ENCODE measurements around the gene DUSP12. TPM values are rescaled to one million over a fixed set of nuclear protein-coding genes. Genes with fewer than 3 reads are reported as not detected.

The DUSP12 gene, protein sequence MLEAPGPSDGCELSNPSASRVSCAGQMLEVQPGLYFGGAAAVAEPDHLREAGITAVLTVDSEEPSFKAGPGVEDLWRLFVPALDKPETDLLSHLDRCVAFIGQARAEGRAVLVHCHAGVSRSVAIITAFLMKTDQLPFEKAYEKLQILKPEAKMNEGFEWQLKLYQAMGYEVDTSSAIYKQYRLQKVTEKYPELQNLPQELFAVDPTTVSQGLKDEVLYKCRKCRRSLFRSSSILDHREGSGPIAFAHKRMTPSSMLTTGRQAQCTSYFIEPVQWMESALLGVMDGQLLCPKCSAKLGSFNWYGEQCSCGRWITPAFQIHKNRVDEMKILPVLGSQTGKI
- 26.0 TPM for polyA plus RNA-seq (2013)

DNA sequence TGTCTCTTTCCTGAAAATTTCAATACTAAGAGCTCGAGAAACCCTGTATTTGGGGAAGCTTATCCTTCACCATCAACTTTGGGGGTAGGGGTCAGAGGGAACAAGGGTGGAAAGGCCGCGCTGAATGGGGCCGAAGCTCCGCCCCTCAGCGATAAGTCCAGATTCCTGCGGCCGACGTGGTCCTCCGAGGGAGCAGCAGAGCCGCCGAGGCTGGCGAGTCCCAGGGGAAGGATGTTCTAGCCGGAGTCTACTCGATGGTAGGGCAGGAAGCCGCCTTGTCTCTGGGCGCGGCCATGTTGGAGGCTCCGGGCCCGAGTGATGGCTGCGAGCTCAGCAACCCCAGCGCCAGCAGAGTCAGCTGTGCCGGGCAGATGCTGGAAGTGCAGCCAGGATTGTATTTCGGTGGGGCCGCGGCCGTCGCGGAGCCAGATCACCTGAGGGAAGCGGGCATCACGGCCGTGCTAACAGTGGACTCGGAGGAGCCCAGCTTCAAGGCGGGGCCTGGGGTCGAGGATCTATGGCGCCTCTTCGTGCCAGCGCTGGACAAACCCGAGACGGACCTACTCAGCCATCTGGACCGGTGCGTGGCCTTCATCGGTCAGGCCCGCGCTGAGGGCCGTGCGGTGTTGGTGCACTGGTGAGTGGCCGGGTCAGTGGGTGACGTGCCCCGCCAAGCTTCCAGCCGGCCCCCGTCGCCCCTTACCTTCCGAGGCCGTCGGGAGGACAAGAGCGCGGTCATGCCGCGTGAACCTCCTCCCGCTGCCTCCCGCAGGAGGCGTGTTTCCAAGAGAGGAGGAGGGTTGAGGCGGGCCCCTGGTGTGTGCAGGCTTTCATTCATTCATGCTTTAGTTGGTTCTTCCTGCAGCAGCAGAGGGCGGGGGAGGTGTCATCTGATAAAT lies at the start of gene DUSP12:
DUSP12 (plus strand) TSS at position 278 of the 899 bp plus-strand sequence; CDS start at position 294, 16 bp downstream.
- CTCF ChIA-PET: interaction anchor here (1.0 to 3.8 kb wide), 8 partner anchors 9 to 287 kb away, joined by 3 to 37 read pairs (median 4); no protein-coding TSS in a partner anchor
- H3K36me3 ChIP-seq (ENCODE audit: control insufficient read depth in 4 of 4, insufficient read depth in 4 of 4, low read length in 3 of 4): peaks cover 9 to 31% (median 18%) of the 10 kb centered on the region in 4 experiments
- 0% methylated on average over 64 of the region's 65 CpGs for WGBS (ENCODE audit: insufficient coverage)
- peak within 1 kb of the TSS; percentile 40 to 85 for H3K27ac ChIP-seq (ENCODE audit: insufficient read depth in 1 of 2, low read depth in 1 of 2, low read length in 2 of 2, poor library complexity in 1 of 2, severe bottlenecking in 2 of 2)
- POLR2A ChIA-PET: interaction anchor here (0.7 to 1.3 kb wide), 2 partner anchors 12 to 17 kb away, joined by 3 to 4 read pairs; partner anchors contain the start of gene ATF6
- H3K4me3 ChIP-seq (ENCODE audit: control insufficient read depth in 1 of 7, extremely low read depth in 1 of 7, insufficient read depth in 4 of 7, low read depth in 2 of 7, low read length in 6 of 7): peak within 1 kb of the TSS; percentile 84 to 100 (median 98)
- no peaks in the 10 kb centered on the region for H3K27me3 ChIP-seq (replicated peaks in 2 of 5; ENCODE audit: control insufficient read depth in 4 of 5, insufficient read depth in 5 of 5, low read length in 4 of 5)
- peak; percentile 93 to 95 (median 95) for DNase-seq
- H3K4me1 ChIP-seq (ENCODE audit: control extremely low read depth in 1 of 4, control insufficient read depth in 4 of 4, insufficient read depth in 4 of 4, low read length in 3 of 4): peaks cover 3 to 17% (median 12%) of the 10 kb centered on the region in 4 experiments
- peaks cover 0 to 4% (median 0%) of the 10 kb centered on the region in 5 experiments for H3K9me3 ChIP-seq (ENCODE audit: control extremely low read depth in 1 of 5, control insufficient read depth in 4 of 5, insufficient read depth in 2 of 5, low read depth in 1 of 5, low read length in 4 of 5)

DNA sequence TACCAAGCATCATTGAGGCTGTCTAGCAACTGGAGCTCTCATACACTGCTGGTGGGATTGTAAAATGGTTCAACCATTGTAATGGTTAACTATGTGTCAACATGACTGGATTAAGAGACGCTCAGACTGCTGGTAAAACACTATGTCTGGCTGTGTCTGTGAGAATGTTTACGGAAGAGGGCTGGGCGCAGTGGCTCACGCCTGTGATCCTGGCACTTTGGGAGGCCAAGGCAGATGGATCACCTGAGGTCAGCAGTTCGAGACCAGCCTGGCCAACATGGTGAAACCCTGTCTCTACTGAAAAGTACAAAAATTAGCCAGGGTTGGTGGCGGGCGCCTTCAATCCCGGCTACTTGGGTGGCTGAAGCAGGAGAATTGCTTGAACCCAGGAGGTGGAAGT lies 47.3 kb upstream of the DUSP12 start:
- WGBS (ENCODE audit: insufficient coverage): 97% methylated on average over 5 of the region's 8 CpGs
- Histone ChIP-seq H3K27ac (ENCODE audit: insufficient read depth in 1 of 2, low read depth in 1 of 2, low read length in 2 of 2, poor library complexity in 1 of 2, severe bottlenecking in 2 of 2) (no peak overlapping the region), H3K9me3 (ENCODE audit: control extremely low read depth in 1 of 5, control insufficient read depth in 4 of 5, insufficient read depth in 2 of 5, low read depth in 1 of 5, low read length in 4 of 5) (no peaks in the 10 kb centered on the region), H3K36me3 (ENCODE audit: control insufficient read depth in 4 of 4, insufficient read depth in 4 of 4, low read length in 3 of 4) (no peaks in the 10 kb centered on the region), H3K27me3 (replicated peaks in 2 of 5; ENCODE audit: control insufficient read depth in 4 of 5, insufficient read depth in 5 of 5, low read length in 4 of 5) (no peaks in the 10 kb centered on the region), H3K4me1 (ENCODE audit: control extremely low read depth in 1 of 4, control insufficient read depth in 4 of 4, insufficient read depth in 4 of 4, low read length in 3 of 4) (peaks cover 0 to 3% (median 0%) of the 10 kb centered on the region in 4 experiments), H3K4me3 (ENCODE audit: control insufficient read depth in 1 of 7, extremely low read depth in 1 of 7, insufficient read depth in 4 of 7, low read depth in 2 of 7, low read length in 6 of 7) (no peak overlapping the region)
- CTCF ChIA-PET: no interaction called here
- DNase-seq: no peak
- POLR2A ChIA-PET: no interaction called here

DNA sequence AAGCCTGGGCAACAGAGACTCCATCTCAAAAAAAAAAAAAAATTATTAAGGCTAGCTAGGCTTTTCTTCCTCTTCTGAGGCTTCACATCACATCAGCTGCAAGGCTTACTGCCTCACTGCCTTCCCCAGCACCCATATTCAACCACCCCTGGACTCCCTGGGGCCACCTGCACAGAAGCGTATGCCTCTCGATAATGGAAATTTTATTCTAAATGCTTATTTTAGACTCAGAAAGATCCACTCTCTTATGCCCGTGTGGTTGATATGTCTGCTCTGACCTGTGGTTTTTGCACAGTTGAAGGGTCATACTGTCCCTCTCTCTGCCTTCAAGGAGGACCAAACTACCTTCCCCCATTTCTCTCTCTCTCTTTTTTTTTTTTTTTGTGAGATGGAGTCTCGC lies 44.0 kb upstream of the DUSP12 start:
- ChIA-PET POLR2A (no interaction called here), CTCF (interaction anchor here (0.6 kb wide), 1 partner anchor 13 kb away, joined by 3 read pairs; no protein-coding TSS in a partner anchor)
- Histone ChIP-seq H3K4me3 (ENCODE audit: control insufficient read depth in 1 of 7, extremely low read depth in 1 of 7, insufficient read depth in 4 of 7, low read depth in 2 of 7, low read length in 6 of 7) (no peak overlapping the region), H3K27me3 (replicated peaks in 2 of 5; ENCODE audit: control insufficient read depth in 4 of 5, insufficient read depth in 5 of 5, low read length in 4 of 5) (no peaks in the 10 kb centered on the region), H3K36me3 (ENCODE audit: control insufficient read depth in 4 of 4, insufficient read depth in 4 of 4, low read length in 3 of 4) (no peaks in the 10 kb centered on the region), H3K9me3 (ENCODE audit: control extremely low read depth in 1 of 5, control insufficient read depth in 4 of 5, insufficient read depth in 2 of 5, low read depth in 1 of 5, low read length in 4 of 5) (no peaks in the 10 kb centered on the region), H3K4me1 (ENCODE audit: control extremely low read depth in 1 of 4, control insufficient read depth in 4 of 4, insufficient read depth in 4 of 4, low read length in 3 of 4) (peaks cover 0 to 3% (median 0%) of the 10 kb centered on the region in 4 experiments), H3K27ac (ENCODE audit: insufficient read depth in 1 of 2, low read depth in 1 of 2, low read length in 2 of 2, poor library complexity in 1 of 2, severe bottlenecking in 2 of 2) (no peak overlapping the region)
- peak in 1 of 3 donors; percentile 19 for DNase-seq
- 85% methylated on average over 3 of the region's 4 CpGs for WGBS (ENCODE audit: insufficient coverage)

DNA sequence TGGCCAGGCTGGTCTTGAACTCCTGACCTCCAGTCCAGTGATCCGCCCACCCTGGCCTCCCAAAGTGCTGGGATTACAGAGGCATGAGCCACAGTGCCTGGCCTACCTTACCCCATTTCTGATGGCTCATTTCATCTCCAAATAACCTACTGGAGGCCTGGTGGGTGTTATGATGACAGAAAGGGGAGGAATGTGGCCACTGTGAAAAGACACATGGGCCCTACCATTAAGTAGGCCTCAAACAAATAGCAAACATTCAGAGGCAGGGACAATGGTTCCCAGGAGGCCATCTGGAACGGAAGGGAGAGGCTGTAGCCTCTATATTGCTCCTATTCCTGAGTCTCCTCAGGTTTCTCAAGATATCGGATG lies 43.5 kb upstream of the DUSP12 start:
- H3K27me3 ChIP-seq (replicated peaks in 2 of 5; ENCODE audit: control insufficient read depth in 4 of 5, insufficient read depth in 5 of 5, low read length in 4 of 5): no peaks in the 10 kb centered on the region
- no peaks in the 10 kb centered on the region for H3K9me3 ChIP-seq (ENCODE audit: control extremely low read depth in 1 of 5, control insufficient read depth in 4 of 5, insufficient read depth in 2 of 5, low read depth in 1 of 5, low read length in 4 of 5)
- no peak overlapping the region for H3K27ac ChIP-seq (ENCODE audit: insufficient read depth in 1 of 2, low read depth in 1 of 2, low read length in 2 of 2, poor library complexity in 1 of 2, severe bottlenecking in 2 of 2)
- no peaks in the 10 kb centered on the region for H3K36me3 ChIP-seq (ENCODE audit: control insufficient read depth in 4 of 4, insufficient read depth in 4 of 4, low read length in 3 of 4)
- peaks cover 0 to 3% (median 0%) of the 10 kb centered on the region in 4 experiments for H3K4me1 ChIP-seq (ENCODE audit: control extremely low read depth in 1 of 4, control insufficient read depth in 4 of 4, insufficient read depth in 4 of 4, low read length in 3 of 4)
- H3K4me3 ChIP-seq (ENCODE audit: control insufficient read depth in 1 of 7, extremely low read depth in 1 of 7, insufficient read depth in 4 of 7, low read depth in 2 of 7, low read length in 6 of 7): no peak overlapping the region
- DNase-seq: no peak
- WGBS (ENCODE audit: insufficient coverage): 100% methylated on average over 3 of the region's 3 CpGs
- POLR2A ChIA-PET: no interaction called here
- CTCF ChIA-PET: interaction anchor here (0.6 kb wide), 1 partner anchor 14 kb away, joined by 3 read pairs; no protein-coding TSS in a partner anchor

DNA sequence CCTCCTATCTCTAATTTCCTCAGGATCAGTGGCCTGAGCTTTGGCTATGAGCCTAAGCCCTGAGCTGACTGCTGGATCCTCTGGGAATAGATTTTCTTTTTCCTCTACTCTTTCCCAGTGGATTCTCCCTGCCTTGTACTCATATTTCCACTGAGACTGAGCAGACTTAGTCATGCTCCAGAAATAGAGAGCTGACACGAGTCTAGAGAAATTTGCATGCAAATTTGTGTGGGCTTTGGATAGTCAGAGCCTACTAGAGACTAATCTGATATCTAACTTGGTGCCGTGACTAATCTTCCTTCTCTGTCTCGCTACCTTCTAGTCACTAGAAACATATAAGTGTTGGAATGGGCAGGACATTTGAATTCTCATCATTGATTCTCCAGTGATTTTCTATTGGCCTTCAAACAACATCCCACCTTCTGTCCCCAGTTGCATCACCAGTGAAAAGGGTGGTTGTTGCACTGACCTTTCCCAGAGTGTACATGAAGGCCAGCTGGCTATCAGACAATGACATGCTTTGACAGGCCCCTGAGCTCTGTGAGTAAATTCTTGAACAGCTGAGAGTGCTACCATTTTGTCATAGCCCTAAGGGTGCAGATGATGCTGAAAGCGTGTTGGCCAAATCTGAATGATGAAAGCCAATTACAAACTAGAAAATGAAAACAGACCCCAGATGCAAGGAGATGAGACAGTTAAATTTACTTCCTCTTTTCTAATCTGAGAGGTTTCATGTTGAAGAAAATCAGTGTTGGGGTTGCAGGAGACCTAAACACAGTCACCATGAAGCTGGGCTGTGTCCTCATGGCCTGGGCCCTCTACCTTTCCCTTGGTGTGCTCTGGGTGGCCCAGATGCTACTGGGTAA lies 42.9 kb upstream of the DUSP12 start, which contains the start of gene FCRLA:
FCRLA (plus strand) TSS at position 748 of the 866 bp plus-strand sequence; CDS start at position 784, 36 bp downstream.
- CTCF ChIA-PET: interaction anchor here (1.1 to 2.2 kb wide), 4 partner anchors 10 to 26 kb away, joined by 3 to 8 read pairs (median 3); no protein-coding TSS in a partner anchor
- Histone ChIP-seq H3K4me1 (ENCODE audit: control extremely low read depth in 1 of 4, control insufficient read depth in 4 of 4, insufficient read depth in 4 of 4, low read length in 3 of 4) (peaks cover 0 to 3% (median 0%) of the 10 kb centered on the region in 4 experiments), H3K4me3 (ENCODE audit: control insufficient read depth in 1 of 7, extremely low read depth in 1 of 7, insufficient read depth in 4 of 7, low read depth in 2 of 7, low read length in 6 of 7) (no peak within 1 kb of the TSS), H3K27me3 (replicated peaks in 2 of 5; ENCODE audit: control insufficient read depth in 4 of 5, insufficient read depth in 5 of 5, low read length in 4 of 5) (no peaks in the 10 kb centered on the region), H3K27ac (ENCODE audit: insufficient read depth in 1 of 2, low read depth in 1 of 2, low read length in 2 of 2, poor library complexity in 1 of 2, severe bottlenecking in 2 of 2) (no peak within 1 kb of the TSS), H3K9me3 (ENCODE audit: control extremely low read depth in 1 of 5, control insufficient read depth in 4 of 5, insufficient read depth in 2 of 5, low read depth in 1 of 5, low read length in 4 of 5) (no peaks in the 10 kb centered on the region), H3K36me3 (ENCODE audit: control insufficient read depth in 4 of 4, insufficient read depth in 4 of 4, low read length in 3 of 4) (no peaks in the 10 kb centered on the region)
- POLR2A ChIA-PET: no interaction called here
- 60% methylated on average over 3 of the region's 4 CpGs for WGBS (ENCODE audit: insufficient coverage)
- DNase-seq: peak; percentile 12 to 76 (median 63)

DNA sequence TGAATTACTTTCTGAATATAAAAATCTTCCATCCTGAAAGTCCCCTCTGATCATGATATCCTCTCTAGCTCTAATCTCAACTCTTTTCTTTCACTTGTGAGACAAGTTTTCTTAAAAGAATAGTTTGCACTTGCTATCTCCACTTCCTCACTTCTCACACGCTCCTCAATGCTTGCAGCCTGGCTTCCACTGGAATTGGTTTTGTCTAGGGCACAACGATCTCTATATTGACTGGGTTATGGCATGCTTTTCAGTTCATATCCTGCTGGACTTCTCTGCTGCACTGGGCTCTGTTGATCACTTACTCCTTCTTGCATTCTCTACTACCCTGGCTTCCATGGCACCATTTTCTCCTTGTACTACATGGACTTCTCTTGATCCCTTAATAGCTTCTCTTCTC lies 42.1 kb upstream of the DUSP12 start:
- H3K9me3 ChIP-seq (ENCODE audit: control extremely low read depth in 1 of 5, control insufficient read depth in 4 of 5, insufficient read depth in 2 of 5, low read depth in 1 of 5, low read length in 4 of 5): no peaks in the 10 kb centered on the region
- ChIA-PET POLR2A (no interaction called here), CTCF (interaction anchor here (1.0 to 2.2 kb wide), 7 partner anchors 10 to 32 kb away, joined by 3 to 8 read pairs (median 3); no protein-coding TSS in a partner anchor)
- no peaks in the 10 kb centered on the region for H3K36me3 ChIP-seq (ENCODE audit: control insufficient read depth in 4 of 4, insufficient read depth in 4 of 4, low read length in 3 of 4)
- no peak for DNase-seq
- H3K27me3 ChIP-seq (replicated peaks in 2 of 5; ENCODE audit: control insufficient read depth in 4 of 5, insufficient read depth in 5 of 5, low read length in 4 of 5): no peaks in the 10 kb centered on the region
- peaks cover 0 to 3% (median 0%) of the 10 kb centered on the region in 4 experiments for H3K4me1 ChIP-seq (ENCODE audit: control extremely low read depth in 1 of 4, control insufficient read depth in 4 of 4, insufficient read depth in 4 of 4, low read length in 3 of 4)
- H3K27ac ChIP-seq (ENCODE audit: insufficient read depth in 1 of 2, low read depth in 1 of 2, low read length in 2 of 2, poor library complexity in 1 of 2, severe bottlenecking in 2 of 2): no peak overlapping the region
- WGBS (ENCODE audit: insufficient coverage): 100% methylated on average over 2 of the region's 2 CpGs
- H3K4me3 ChIP-seq (ENCODE audit: control insufficient read depth in 1 of 7, extremely low read depth in 1 of 7, insufficient read depth in 4 of 7, low read depth in 2 of 7, low read length in 6 of 7): no peak overlapping the region
